HL-60 (cell line): ENCODE results near the gene ENOX1.

Experiments used
- GABPA ChIP-seq: IDR thresholded peaks from 2 replicates; pipeline ENCODE4 v1.6.1; 2012; ENCODE audit warnings: low read depth
- SPI1 ChIP-seq: IDR thresholded peaks from 2 replicates; pipeline ENCODE4 v1.6.1; 2012; ENCODE audit warnings: low read depth, mild to moderate bottlenecking, borderline replicate concordance

DNA sequence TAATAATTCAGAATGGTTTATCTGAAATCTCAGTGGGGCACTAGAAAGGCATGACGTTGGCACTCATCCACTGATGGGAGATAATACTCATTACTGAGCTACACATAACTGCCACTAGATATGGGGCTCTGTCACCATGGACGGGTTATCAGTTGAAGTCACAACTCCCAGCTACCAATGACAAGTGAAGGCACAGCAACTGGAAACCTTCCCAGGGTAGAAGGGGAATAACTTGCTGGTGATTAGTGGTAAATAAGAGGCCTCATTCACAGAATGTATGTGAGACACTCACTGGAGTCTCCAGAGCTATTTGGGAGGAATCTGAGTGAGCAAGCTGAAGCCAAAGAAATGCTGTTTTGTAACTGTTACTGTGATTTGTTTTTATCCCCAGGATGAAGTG, 249.6 kb downstream of the ENOX1 start:
- TF ChIP-seq GABPA, result no peak
- no peak for TF ChIP-seq SPI1
